Activated CD8-positive, alpha-beta T cell treated with anti-CD3 and anti-CD28 coated beads, Interleukin-2, amount 10 ng/mL, durations not matched to agents 7 days and 5 days (primary cell): Measurements from ENCODE around the gene CAPN14. TPM values are rescaled to one million over a fixed set of nuclear protein-coding genes. Genes with fewer than 3 reads are reported as not detected.

ENCODE experiments used
- ATAC-seq: fragments of 150-1000 bp; cut with Tn5 transposase; one replicate; pipeline ENCODE4 v1.10.0; 2021; ENCODE audit warnings: moderate library complexity
- CTCF ChIA-PET: fragments of 350-600 bp; sonication (Branson Sonifier 250); formaldehyde crosslinking; loops from one replicate; lab custom pipeline; 2021; ENCODE audit warnings: antibody characterized with exemption; lab: Charles Lee
- POLR2A ChIA-PET: fragments of 350-600 bp; sonication (Branson Sonifier 250); formaldehyde crosslinking; loops from one replicate; lab custom pipeline; 2021; ENCODE audit warnings: antibody characterized with exemption; lab: Charles Lee
- DNase-seq: peaks from one replicate; pipeline ENCODE4 v3.0.0-alpha.2; 2020
- H3K27ac Mint-ChIP-seq: one replicate; pipeline ENCODE4 v1.8.0; 2021; ENCODE audit warnings: mild to moderate bottlenecking, mixed read lengths
- H3K27me3 Mint-ChIP-seq: one replicate; pipeline ENCODE4 v1.8.0; 2021; ENCODE audit warnings: low read depth, mixed read lengths
- H3K36me3 Mint-ChIP-seq: one replicate; pipeline ENCODE4 v1.8.0; 2021; ENCODE audit warnings: low read depth, mixed read lengths
- H3K4me1 Mint-ChIP-seq: one replicate; pipeline ENCODE4 v1.8.0; 2021; ENCODE audit warnings: low read depth, mixed read lengths
- H3K4me3 Mint-ChIP-seq: one replicate; pipeline ENCODE4 v1.8.0; 2021; ENCODE audit warnings: mild to moderate bottlenecking, mixed read lengths
- H3K9me3 Mint-ChIP-seq: one replicate; pipeline ENCODE4 v1.8.0; 2022; ENCODE audit warnings: mixed read lengths; ENCODE audit not compliant: insufficient read depth
- total RNA-seq, 2 experiments: library from RNA; stranded (reverse); gene quantifications; one replicate each; pipeline ENCODE4 v1.2.3, GENCODE V29; 2021

Gene CAPN14
- total RNA-seq, 2 experiments from 2014 or later = not detected

- no peak overlapping the region for H3K27ac Mint-ChIP-seq
- H3K27me3 Mint-ChIP-seq = peaks cover 2% of the 10 kb centered on the region
- ATAC-seq = no peak
- POLR2A ChIA-PET = no interaction called here
- CTCF ChIA-PET = no interaction called here
- H3K4me1 Mint-ChIP-seq = no peaks in the 10 kb centered on the region
- H3K9me3 Mint-ChIP-seq = no peaks in the 10 kb centered on the region
- no peaks in the 10 kb centered on the region for H3K36me3 Mint-ChIP-seq
- DNase-seq = no peak
- H3K4me3 Mint-ChIP-seq = no peak overlapping the region
Measured at GRCh38 chr2:31200972-31201371, 16.3 kb downstream of the CAPN14 start.

GRCh38 chr2:31199206-31199605 lies 18.1 kb downstream of the CAPN14 start:
- DNase-seq (no peak), ATAC-seq (no peak)
- Mint-ChIP-seq H3K27me3 (peaks cover 2% of the 10 kb centered on the region), H3K4me1 (no peaks in the 10 kb centered on the region), H3K27ac (no peak overlapping the region), H3K4me3 (no peak overlapping the region), H3K36me3 (no peaks in the 10 kb centered on the region), H3K9me3 (no peaks in the 10 kb centered on the region)
- POLR2A ChIA-PET = no interaction called here
- CTCF ChIA-PET = no interaction called here

GRCh38 chr2:31197669-31198068 lies 19.6 kb downstream of the CAPN14 start:
- ATAC-seq = no peak

DNA sequence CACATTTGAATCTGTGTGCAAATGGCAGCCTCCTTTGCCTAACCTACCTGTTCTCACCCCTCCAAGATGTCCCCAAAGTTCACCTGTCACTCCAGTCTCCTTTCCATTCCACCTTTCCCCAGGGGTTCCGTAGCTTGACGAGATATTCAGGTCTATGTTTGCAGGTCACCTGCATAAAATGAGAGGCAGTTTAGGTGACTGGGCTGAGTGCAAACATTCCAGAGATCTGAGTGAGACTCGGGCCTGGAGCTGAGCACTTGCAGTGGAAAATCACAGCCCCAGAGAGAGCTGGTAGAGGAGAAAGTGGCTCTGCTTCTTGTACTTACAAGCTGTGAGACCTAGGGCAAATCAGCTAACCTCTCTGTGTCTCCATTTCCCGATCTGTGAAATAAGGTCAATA lies 20.1 kb downstream of the CAPN14 start:
- Mint-ChIP-seq H3K9me3 (no peaks in the 10 kb centered on the region), H3K4me1 (no peaks in the 10 kb centered on the region), H3K36me3 (no peaks in the 10 kb centered on the region), H3K4me3 (no peak overlapping the region), H3K27ac (no peak overlapping the region), H3K27me3 (peaks cover 2% of the 10 kb centered on the region)
- POLR2A ChIA-PET = no interaction called here
- DNase-seq (no peak), ATAC-seq (no peak)
- CTCF ChIA-PET = no interaction called here

More at GRCh38 chr2:31197669-31198068, 19.6 kb downstream of the CAPN14 start:
- no peak overlapping the region for H3K4me3 Mint-ChIP-seq
- CTCF ChIA-PET = no interaction called here
- no peaks in the 10 kb centered on the region for H3K36me3 Mint-ChIP-seq
- H3K27ac Mint-ChIP-seq = no peak overlapping the region
- peaks cover 2% of the 10 kb centered on the region for H3K27me3 Mint-ChIP-seq
- POLR2A ChIA-PET = no interaction called here
- H3K9me3 Mint-ChIP-seq = no peaks in the 10 kb centered on the region
- no peaks in the 10 kb centered on the region for H3K4me1 Mint-ChIP-seq
- DNase-seq = no peak

GRCh38 chr2:31196622-31197021 lies 20.7 kb downstream of the CAPN14 start:
- CTCF ChIA-PET = no interaction called here
- DNase-seq (no peak), ATAC-seq (no peak)
- Mint-ChIP-seq H3K4me1 (no peaks in the 10 kb centered on the region), H3K9me3 (no peaks in the 10 kb centered on the region), H3K36me3 (no peaks in the 10 kb centered on the region), H3K4me3 (no peak overlapping the region), H3K27me3 (peaks cover 2% of the 10 kb centered on the region), H3K27ac (no peak overlapping the region)
- POLR2A ChIA-PET = no interaction called here

DNA sequence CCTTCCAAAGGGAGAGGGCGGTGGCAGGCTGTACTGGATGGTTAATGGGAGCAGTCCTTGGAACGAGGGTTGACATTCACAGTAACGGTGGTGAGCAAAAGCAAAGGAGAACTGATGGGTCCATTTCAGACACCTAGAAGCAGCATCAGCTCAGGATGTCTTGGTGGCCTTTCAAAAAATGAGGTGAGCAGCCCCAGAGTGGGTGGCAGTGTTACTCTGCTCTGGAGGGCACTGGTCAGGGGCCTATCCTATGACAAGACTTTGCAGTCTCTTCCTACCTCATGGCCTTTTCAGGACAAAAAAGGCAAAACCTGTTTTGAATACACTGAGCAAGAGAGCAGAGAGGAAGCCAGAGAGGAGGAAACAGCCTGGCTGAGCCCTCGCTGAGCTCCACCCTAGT lies 23.5 kb downstream of the CAPN14 start:
- Mint-ChIP-seq H3K27ac (no peak overlapping the region), H3K4me1 (no peaks in the 10 kb centered on the region), H3K4me3 (no peak overlapping the region), H3K36me3 (no peaks in the 10 kb centered on the region), H3K9me3 (no peaks in the 10 kb centered on the region), H3K27me3 (peaks cover 2% of the 10 kb centered on the region)
- DNase-seq (no peak), ATAC-seq (no peak)
- ChIA-PET POLR2A (no interaction called here), CTCF (no interaction called here)

GRCh38 chr2:31192851-31193392 lies 24.4 kb downstream of the CAPN14 start:
- no peak for DNase-seq
- H3K9me3 Mint-ChIP-seq = no peaks in the 10 kb centered on the region
- no peak overlapping the region for H3K27ac Mint-ChIP-seq
- CTCF ChIA-PET = no interaction called here
- ATAC-seq = no peak
- POLR2A ChIA-PET = no interaction called here
- no peaks in the 10 kb centered on the region for H3K4me1 Mint-ChIP-seq
- no peak overlapping the region for H3K4me3 Mint-ChIP-seq
- no peaks in the 10 kb centered on the region for H3K27me3 Mint-ChIP-seq
- H3K36me3 Mint-ChIP-seq = no peaks in the 10 kb centered on the region

DNA sequence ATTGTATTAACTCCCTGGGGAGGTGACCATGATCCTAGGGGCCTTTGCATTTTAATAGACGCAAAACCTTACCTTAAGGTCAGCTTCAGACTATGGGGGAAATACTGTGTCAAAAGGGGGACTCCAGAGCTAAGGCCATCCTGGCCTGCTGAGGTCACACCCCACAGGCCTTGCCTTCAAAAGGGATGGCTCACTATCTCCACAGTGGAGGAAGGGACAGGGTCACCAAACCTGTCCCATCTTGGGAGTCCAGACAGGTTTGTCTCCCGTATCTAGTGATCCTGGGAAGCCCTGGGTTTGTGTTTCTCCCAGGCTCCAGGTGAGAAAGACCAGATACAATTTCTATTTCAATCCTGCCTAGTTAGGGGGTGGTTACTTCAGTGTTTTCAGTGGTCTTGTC lies 24.9 kb downstream of the CAPN14 start:
- CTCF ChIA-PET = no interaction called here
- Mint-ChIP-seq H3K4me1 (no peaks in the 10 kb centered on the region), H3K36me3 (no peaks in the 10 kb centered on the region), H3K9me3 (no peaks in the 10 kb centered on the region), H3K27ac (no peak overlapping the region), H3K4me3 (no peak overlapping the region), H3K27me3 (peaks cover 2% of the 10 kb centered on the region)
- POLR2A ChIA-PET = no interaction called here
- ATAC-seq (no peak), DNase-seq (no peak)

DNA sequence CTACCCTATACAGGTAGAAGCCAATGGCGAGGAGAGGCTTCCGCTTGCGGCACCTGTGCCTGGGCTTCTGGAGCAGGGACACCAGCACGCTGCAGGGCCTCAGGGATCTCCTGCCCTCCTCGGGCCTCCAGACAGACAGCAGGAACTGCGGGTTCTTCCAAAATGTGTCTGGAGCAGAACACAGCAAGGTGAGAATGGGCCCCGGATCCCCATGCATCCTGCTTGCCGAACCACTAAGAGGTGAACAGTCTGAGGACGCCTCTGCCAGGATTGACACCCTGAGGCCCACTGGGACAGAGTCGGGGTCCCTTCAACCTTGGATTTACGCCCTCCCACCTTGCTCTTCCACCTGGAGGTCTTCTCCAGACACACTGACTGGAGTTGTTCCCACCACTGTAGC lies 25.4 kb downstream of the CAPN14 start:
- CTCF ChIA-PET = no interaction called here
- H3K9me3 Mint-ChIP-seq = no peaks in the 10 kb centered on the region
- POLR2A ChIA-PET = no interaction called here
- H3K4me1 Mint-ChIP-seq = no peaks in the 10 kb centered on the region
- peaks cover 2% of the 10 kb centered on the region for H3K27me3 Mint-ChIP-seq
- H3K36me3 Mint-ChIP-seq = no peaks in the 10 kb centered on the region
- no peak overlapping the region for H3K4me3 Mint-ChIP-seq
- ATAC-seq (no peak), DNase-seq (no peak)
- no peak overlapping the region for H3K27ac Mint-ChIP-seq

GRCh38 chr2:31190188-31190587 lies 27.1 kb downstream of the CAPN14 start:
- H3K4me3 Mint-ChIP-seq = no peak overlapping the region
- CTCF ChIA-PET = interaction anchor here (0.6 kb wide), 1 partner anchor 20 kb away, joined by 3 read pairs; no protein-coding TSS in a partner anchor
- ATAC-seq = no peak
- H3K36me3 Mint-ChIP-seq = no peaks in the 10 kb centered on the region
- no peaks in the 10 kb centered on the region for H3K9me3 Mint-ChIP-seq
- H3K27ac Mint-ChIP-seq = no peak overlapping the region
- H3K27me3 Mint-ChIP-seq = peaks cover 2% of the 10 kb centered on the region
- no peak for DNase-seq
- POLR2A ChIA-PET = no interaction called here
- no peaks in the 10 kb centered on the region for H3K4me1 Mint-ChIP-seq

DNA sequence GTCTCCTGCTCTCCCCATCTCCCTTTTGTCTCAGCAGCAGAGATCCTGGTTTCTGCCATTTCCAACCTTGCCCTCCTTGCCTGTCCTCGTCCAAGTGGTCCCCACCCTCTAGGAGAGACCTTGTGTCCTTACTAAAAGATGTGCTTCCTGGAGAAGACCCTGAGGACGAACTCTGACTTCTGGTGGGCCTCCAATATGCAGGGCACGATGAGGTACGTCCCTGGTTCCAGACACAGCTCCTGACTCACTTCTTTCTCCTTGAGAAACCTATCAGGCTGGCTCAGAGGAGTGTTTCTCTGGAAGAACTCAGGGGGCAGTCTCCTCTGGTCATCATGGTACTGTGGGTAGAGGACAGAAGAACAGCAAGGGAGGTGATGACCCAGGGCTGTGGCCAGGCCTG lies 28.2 kb downstream of the CAPN14 start:
- no peak for DNase-seq
- H3K36me3 Mint-ChIP-seq = no peaks in the 10 kb centered on the region
- no peaks in the 10 kb centered on the region for H3K9me3 Mint-ChIP-seq
- no peak overlapping the region for H3K27ac Mint-ChIP-seq
- no peaks in the 10 kb centered on the region for H3K4me1 Mint-ChIP-seq
- no peak overlapping the region for H3K4me3 Mint-ChIP-seq
- H3K27me3 Mint-ChIP-seq = peaks cover 2% of the 10 kb centered on the region
- ChIA-PET CTCF (interaction anchor here (1.0 kb wide), 1 partner anchor 19 kb away, joined by 4 read pairs; no protein-coding TSS in a partner anchor), POLR2A (no interaction called here)
- no peak for ATAC-seq

DNA sequence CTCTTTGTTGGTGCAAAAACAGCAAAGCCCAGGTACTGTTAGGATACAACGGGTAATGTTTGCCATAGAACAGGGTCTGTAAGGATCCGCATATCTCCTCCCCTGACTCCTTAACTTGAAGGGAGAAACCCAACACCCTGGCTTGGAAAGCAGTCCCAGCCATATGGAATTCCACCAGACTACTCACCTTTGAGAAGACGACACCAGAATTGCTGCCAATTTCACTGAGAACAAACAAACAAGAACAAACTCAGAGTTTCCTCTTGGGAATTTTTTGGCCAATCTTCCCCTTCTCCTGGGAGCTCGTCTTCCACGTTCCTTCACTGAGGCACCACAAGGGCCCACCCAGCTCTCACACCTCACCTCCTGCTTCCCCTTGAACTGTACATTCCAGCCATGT lies 29.2 kb downstream of the CAPN14 start:
- Mint-ChIP-seq H3K27me3 (peaks cover 2% of the 10 kb centered on the region), H3K4me1 (no peaks in the 10 kb centered on the region), H3K9me3 (no peaks in the 10 kb centered on the region), H3K36me3 (no peaks in the 10 kb centered on the region), H3K27ac (no peak overlapping the region), H3K4me3 (no peak overlapping the region)
- no peak for DNase-seq
- CTCF ChIA-PET = no interaction called here
- ATAC-seq = no peak
- POLR2A ChIA-PET = no interaction called here

- Mint-ChIP-seq H3K36me3 (no peaks in the 10 kb centered on the region), H3K27me3 (peaks cover 2% of the 10 kb centered on the region), H3K4me1 (no peaks in the 10 kb centered on the region), H3K4me3 (no peak overlapping the region), H3K27ac (no peak overlapping the region), H3K9me3 (no peaks in the 10 kb centered on the region)
- ATAC-seq (no peak), DNase-seq (no peak)
- ChIA-PET CTCF (no interaction called here), POLR2A (no interaction called here)
Measured at GRCh38 chr2:31187166-31187565, 30.1 kb downstream of the CAPN14 start.
